Parathyroid adenoma (tissue), 2 donors: ENCODE results near the gene NHSL2.
A peak's percentile ranks its signal among the peaks of the same experiment; 100 is the strongest.

Experiments used
- H2AFZ ChIP-seq: fragments of 300-600 bp; sonication (generic); one replicate; pipeline ENCODE4 v1.7.0; 2017; ENCODE audit warnings: antibody characterized with exemption, mild to moderate bottlenecking
- H3K27ac ChIP-seq: fragments of 300-600 bp; sonication (generic); one replicate; pipeline ENCODE4 v1.7.0; 2017
- H3K27me3 ChIP-seq: fragments of 300-600 bp; sonication (generic); one replicate; pipeline ENCODE4 v1.7.0; 2017; ENCODE audit warnings: low read length; ENCODE audit not compliant: control insufficient read depth, insufficient read depth
- H3K36me3 ChIP-seq: fragments of 300-600 bp; sonication (generic); one replicate; pipeline ENCODE4 v1.7.0; 2017; ENCODE audit warnings: low read length; ENCODE audit not compliant: control insufficient read depth, insufficient read depth
- H3K4me1 ChIP-seq: fragments of 300-600 bp; sonication (generic); one replicate; pipeline ENCODE4 v1.7.0; 2017; ENCODE audit warnings: control low read depth
- H3K4me2 ChIP-seq: fragments of 300-600 bp; sonication (generic); one replicate; pipeline ENCODE4 v1.7.0; 2017; ENCODE audit warnings: low read length
- H3K4me3 ChIP-seq: fragments of 300-600 bp; sonication (generic); one replicate; pipeline ENCODE4 v1.7.0; 2017; ENCODE audit warnings: low read depth, low read length
- H3K79me2 ChIP-seq: fragments of 300-600 bp; sonication (generic); one replicate; pipeline ENCODE4 v1.7.0; 2017; ENCODE audit warnings: control low read depth
- H3K9ac ChIP-seq: fragments of 300-600 bp; sonication (generic); one replicate; pipeline ENCODE4 v1.7.0; 2017; ENCODE audit warnings: mild to moderate bottlenecking
- H3K9me3 ChIP-seq: fragments of 300-600 bp; sonication (generic); one replicate; pipeline ENCODE4 v1.7.0; 2017; ENCODE audit warnings: low read length; ENCODE audit not compliant: control insufficient read depth
- TF ChIP-seq, protein P1 (sequence below): fragments of 300-600 bp; sonication (generic); IDR thresholded peaks from one replicate; pipeline ENCODE4 v1.7.0; 2017; ENCODE audit warnings: antibody characterized with exemption, mild to moderate bottlenecking
- donor health status: primary hyperparathyroidism.

The NHSL2 gene

DNA sequence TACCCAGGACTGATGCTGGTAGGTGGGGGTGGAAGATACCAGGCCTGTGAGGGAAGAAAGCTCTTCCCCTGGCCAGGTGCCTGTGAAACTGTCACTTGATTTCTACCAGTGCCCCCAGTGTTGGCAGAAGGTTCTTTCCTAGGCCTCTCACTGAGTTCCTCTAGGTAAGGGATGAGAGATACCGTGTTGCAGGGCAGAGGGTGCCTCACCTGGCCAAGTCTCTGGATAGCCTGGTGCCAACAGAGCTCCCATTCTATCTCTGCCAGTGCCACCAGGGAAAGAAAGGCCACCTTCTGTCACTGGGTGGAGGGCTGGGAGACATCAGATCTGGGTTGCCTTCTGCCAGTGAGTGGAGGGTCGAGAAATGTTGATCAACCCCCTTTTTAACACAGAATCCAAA lies 127.0 kb downstream of the NHSL2 start:
- Histone ChIP-seq H3K27me3 (no peaks in the 10 kb centered on the region), H3K9me3 (no peaks in the 10 kb centered on the region), H3K4me3 (no peak overlapping the region), H3K79me2 (peaks cover 5% of the 10 kb centered on the region), H3K27ac (no peak overlapping the region), H3K9ac (no peak overlapping the region), H2AFZ (no peak overlapping the region), H3K4me1 (peaks cover 10% of the 10 kb centered on the region), H3K4me2 (no peak overlapping the region), H3K36me3 (no peaks in the 10 kb centered on the region)
- TF ChIP-seq, protein P1, sequence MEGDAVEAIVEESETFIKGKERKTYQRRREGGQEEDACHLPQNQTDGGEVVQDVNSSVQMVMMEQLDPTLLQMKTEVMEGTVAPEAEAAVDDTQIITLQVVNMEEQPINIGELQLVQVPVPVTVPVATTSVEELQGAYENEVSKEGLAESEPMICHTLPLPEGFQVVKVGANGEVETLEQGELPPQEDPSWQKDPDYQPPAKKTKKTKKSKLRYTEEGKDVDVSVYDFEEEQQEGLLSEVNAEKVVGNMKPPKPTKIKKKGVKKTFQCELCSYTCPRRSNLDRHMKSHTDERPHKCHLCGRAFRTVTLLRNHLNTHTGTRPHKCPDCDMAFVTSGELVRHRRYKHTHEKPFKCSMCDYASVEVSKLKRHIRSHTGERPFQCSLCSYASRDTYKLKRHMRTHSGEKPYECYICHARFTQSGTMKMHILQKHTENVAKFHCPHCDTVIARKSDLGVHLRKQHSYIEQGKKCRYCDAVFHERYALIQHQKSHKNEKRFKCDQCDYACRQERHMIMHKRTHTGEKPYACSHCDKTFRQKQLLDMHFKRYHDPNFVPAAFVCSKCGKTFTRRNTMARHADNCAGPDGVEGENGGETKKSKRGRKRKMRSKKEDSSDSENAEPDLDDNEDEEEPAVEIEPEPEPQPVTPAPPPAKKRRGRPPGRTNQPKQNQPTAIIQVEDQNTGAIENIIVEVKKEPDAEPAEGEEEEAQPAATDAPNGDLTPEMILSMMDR, result no peak

DNA sequence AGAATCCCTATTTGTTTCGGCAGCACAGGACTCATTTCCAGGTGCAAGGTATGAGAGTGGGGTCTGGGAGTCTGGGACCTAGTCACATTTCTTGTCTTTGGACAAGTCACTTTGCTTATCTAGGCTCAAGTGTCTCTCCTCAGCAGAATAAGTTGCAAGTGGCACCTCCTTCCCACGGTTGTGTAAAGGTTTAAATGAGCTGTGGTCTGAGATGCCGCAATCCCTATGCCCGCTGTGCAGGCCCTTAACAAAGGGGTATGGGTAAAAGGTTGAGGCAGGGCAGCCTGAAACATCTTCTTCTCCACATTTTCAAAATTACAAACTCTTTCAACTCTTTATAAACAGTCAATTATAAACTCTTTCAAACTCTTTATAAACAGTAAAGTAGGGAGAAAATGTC lies 127.4 kb downstream of the NHSL2 start:
- no peaks in the 10 kb centered on the region for H3K9me3 ChIP-seq
- no peak overlapping the region for H3K9ac ChIP-seq
- H3K79me2 ChIP-seq, result peaks cover 5% of the 10 kb centered on the region
- H3K27me3 ChIP-seq, result no peaks in the 10 kb centered on the region
- no peak overlapping the region for H3K4me2 ChIP-seq
- no peak overlapping the region for H2AFZ ChIP-seq
- no peaks in the 10 kb centered on the region for H3K36me3 ChIP-seq
- H3K4me3 ChIP-seq, result no peak overlapping the region
- peaks cover 10% of the 10 kb centered on the region for H3K4me1 ChIP-seq
- no peak overlapping the region for H3K27ac ChIP-seq
- TF ChIP-seq, protein P1, result no peak

DNA sequence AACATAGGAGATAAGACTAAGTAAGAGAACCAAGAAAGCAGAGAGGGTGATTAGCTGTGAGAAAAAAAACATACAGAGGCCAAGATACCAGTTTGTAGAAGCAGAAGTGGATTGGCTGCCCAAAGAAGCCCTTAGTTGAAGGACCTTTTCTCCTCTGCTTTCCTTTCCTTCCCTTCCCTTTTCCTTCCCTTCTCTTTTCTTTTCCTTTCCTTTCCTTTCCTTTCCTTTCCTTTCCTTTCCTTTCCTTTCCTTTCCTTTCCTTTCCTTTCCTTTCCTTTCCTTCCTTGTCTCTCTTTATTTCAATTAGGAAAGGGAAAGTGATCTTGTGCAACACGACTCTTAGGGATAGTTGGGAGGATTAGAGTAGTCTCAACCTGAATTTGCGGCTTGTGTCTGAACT lies 128.2 kb downstream of the NHSL2 start:
- no peaks in the 10 kb centered on the region for H3K27me3 ChIP-seq
- no peaks in the 10 kb centered on the region for H3K9me3 ChIP-seq
- TF ChIP-seq, protein P1, result no peak
- H3K9ac ChIP-seq, result no peak overlapping the region
- no peaks in the 10 kb centered on the region for H3K36me3 ChIP-seq
- no peak overlapping the region for H3K4me2 ChIP-seq
- H2AFZ ChIP-seq, result no peak overlapping the region
- H3K4me1 ChIP-seq, result peaks cover 10% of the 10 kb centered on the region
- no peak overlapping the region for H3K4me3 ChIP-seq
- H3K27ac ChIP-seq, result no peak overlapping the region
- H3K79me2 ChIP-seq, result peaks cover 5% of the 10 kb centered on the region

DNA sequence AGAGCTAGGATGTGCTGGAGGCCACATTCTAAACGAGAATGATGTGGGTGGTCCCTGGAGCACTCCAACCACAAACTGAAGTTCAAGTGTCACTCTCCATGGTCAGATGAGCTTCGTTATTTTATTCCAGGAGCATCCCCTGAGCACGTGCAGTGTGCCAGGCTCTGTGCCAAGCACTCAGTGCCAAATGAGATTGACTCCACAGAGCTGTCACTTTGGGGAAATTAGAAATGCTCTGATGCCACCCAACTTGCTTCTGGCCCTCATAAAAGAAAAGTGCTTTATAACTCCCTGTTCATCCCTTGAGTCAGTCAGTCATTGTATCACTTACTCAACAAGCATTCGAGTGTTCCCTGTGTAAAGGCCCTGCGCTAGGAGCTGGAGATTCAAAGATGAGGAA lies 129.9 kb downstream of the NHSL2 start:
- no peaks in the 10 kb centered on the region for H3K36me3 ChIP-seq
- H3K4me2 ChIP-seq, result no peak overlapping the region
- peaks cover 16% of the 10 kb centered on the region for H3K4me1 ChIP-seq
- TF ChIP-seq, protein P1, result no peak
- H3K79me2 ChIP-seq, result peaks cover 5% of the 10 kb centered on the region
- H3K27ac ChIP-seq, result no peak overlapping the region
- no peaks in the 10 kb centered on the region for H3K27me3 ChIP-seq
- no peak overlapping the region for H3K9ac ChIP-seq
- H3K4me3 ChIP-seq, result no peak overlapping the region
- no peak overlapping the region for H2AFZ ChIP-seq
- H3K9me3 ChIP-seq, result no peaks in the 10 kb centered on the region

DNA sequence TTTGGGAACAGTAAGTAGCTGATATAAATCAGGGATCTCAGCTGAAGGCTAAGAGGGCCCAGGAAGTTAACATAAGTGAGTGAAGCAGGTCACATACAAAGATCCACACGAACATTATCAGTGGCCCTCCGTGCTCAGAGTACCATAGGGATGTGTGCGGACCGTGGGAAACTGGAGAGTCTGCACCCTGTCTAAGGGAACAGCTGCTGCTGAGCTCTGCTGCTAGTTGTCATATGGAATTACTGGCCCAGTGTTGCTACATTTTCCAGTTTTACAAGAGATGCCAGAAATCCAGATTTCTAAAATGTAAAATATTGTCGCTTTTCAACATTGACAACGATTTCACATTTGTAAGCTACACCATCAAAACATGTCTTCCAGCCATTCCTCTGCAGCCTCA lies 130.5 kb downstream of the NHSL2 start:
- peaks cover 5% of the 10 kb centered on the region for H3K79me2 ChIP-seq
- TF ChIP-seq, protein P1, result no peak
- no peaks in the 10 kb centered on the region for H3K9me3 ChIP-seq
- H3K27ac ChIP-seq, result peak overlapping the region; percentile 66
- H3K4me2 ChIP-seq, result no peak overlapping the region
- H2AFZ ChIP-seq, result no peak overlapping the region
- H3K9ac ChIP-seq, result no peak overlapping the region
- H3K4me1 ChIP-seq, result peaks cover 17% of the 10 kb centered on the region
- no peak overlapping the region for H3K4me3 ChIP-seq
- H3K36me3 ChIP-seq, result no peaks in the 10 kb centered on the region
- H3K27me3 ChIP-seq, result no peaks in the 10 kb centered on the region
